HL-60/S4 treated with retinoic acid at 250 ng/mL for 4 days and 3 days (cell line): Measurements from ENCODE around the gene OR2AJ1.

ENCODE experiments used
- in situ Hi-C: fragments of 300-500 bp; cut with MboI; formaldehyde crosslinking; loops from 2 replicates; pipeline ENCODE4 v1.7.0; 2022; ENCODE audit warnings: low sequenced_read_pairs

OR2AJ1 gene

DNA sequence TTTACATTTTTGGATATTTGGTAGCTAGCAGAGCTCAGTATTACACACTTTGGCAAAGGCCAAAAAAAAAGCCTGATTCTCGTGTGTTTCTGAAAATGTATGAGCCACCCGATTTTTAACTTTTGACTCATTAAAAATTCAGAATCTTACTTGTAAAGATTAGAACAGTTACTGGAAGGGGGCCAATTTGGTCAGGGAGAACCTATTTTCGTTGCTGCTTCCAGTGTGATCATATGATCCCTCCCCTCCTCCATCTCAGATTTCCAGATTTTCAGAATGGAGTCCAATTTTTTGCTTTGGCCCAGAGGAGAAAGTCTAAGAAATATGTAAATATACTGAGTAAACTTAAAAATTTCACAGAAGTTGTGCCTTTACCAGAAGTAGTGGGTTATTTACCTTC, 37.1 kb downstream of the OR2AJ1 start:
- in situ Hi-C loops: no loop called here

GRCh38 chr1:247962911-247963588, 38.4 kb downstream of the OR2AJ1 start:
- in situ Hi-C loops: no loop called here

- in situ Hi-C loops: no loop called here
These were observed 40.2 kb downstream of the OR2AJ1 start, which contains the start of gene OR2AK2 for GRCh38 chr1:247964933-247965332. Gene OR2AK2, plus strand, starts transcription at chr1:247965233. Its CDS starts 144 bp downstream, at chr1:247965377.

DNA sequence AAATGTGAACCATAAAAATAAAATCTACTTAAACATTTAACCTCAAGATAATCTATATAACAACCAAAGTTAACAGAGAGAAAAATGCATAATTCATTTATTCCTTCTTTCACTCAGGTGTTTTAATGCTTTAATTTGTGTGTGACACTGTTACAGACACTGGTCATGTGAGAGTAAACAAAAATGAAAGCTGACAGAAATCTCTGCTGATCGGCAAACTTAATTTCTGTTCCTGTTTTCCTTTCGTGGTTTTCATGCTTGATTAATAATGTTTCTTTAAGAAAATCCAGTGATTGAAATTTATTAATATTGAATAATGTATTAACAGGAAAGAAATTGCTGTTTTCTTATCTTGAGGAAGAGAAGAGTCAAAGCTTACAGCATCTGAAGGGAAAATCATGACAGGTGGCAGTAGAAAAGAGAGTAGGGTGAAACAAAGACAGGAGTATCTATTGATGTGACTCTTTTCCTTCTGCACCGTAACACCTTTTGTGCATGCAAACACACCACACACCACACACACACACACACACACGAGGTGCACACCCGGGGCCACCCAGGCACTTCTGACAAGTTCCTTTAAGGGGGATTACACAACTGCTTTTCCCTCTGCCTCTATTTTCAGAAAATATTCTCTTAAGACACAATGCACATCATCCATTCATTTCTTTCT, 42.0 kb downstream of the OR2AJ1 start:
- in situ Hi-C loops: no loop called here
